Cardiac fibroblast (primary cell): ENCODE data around the gene LSMEM2.
"Not testable (repeated sequence)": the region's sequence is repeated elsewhere in the genome, so short reads cannot be mapped to it uniquely, and the experiment has no call there.

Experiments
- DNase-seq, 2 donors: peaks; one replicate each; pipeline versions ENCODE4 v3.0.0 to v3.0.0-alpha.2; 2010; ENCODE audit warnings: low read depth in 2 of 2
- H3K4me3 ChIP-seq, 2 donors: replicated peaks in 1 of 2; 1 replicate in 1 of 2; 2 replicates in 1 of 2; pipeline ENCODE4 v1.5.1; 2011; ENCODE audit warnings: low read depth in 2 of 2, low read length in 2 of 2, mild to moderate bottlenecking in 2 of 2, moderate library complexity in 1 of 2
- CTCF ChIP-seq: IDR thresholded peaks from one replicate; pipeline ENCODE4 v1.5.1; 2011; ENCODE audit warnings: low read depth, mild to moderate bottlenecking, low read length, inconsistent platforms

LSMEM2 gene

DNA sequence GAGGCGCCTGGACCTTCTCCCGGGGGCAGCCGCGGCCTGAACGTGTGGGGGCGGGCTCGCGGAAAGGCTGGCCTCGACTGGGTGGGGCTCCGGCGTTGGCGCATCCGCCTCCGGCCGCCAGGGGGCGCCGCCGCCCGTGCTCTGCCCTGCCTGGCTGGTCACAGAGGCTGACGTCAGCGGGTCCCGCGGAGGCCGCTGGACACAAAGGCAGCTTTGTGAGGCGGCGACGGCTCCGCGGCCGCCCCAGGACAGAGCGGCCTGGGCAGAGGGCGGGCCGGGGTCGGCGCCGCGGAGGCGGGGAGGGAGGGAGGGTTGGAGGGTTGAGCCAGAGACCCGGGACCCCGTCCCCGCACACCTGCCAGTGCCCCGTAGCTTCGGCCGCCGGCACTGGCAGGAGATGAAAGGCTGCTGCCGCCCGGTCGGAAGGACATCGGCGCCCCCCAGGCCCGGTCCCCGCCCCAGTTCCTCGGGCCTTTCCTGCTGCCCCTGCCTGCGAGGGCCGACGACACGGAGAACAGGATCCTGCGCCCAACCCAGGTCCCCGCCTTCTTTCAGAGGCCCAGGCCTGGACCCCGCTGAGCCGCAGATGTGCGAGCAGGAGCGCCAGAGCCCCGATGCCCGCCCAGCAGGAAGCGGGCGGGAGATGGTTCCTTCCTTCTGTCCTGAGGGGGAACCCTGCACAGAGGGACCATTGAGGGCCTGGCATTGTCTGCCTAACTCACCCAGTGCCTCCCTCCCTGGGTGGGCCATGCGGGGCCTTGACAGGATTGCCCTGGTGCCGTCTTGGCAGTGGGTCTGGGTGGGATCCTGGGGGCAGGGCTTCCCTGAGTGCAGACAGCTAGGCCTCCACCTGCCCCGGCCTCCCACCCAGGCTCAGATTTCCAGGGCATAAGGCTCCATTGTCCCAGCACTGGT, 18.6 kb upstream of the LSMEM2 start:
- peak overlapping the region; percentile 52 to 56 for H3K4me3 ChIP-seq
- TF ChIP-seq CTCF: peak; percentile 53
- DNase-seq: peak; percentile 88 to 94

- DNase-seq: no peak
- H3K4me3 ChIP-seq: no peak overlapping the region
- no peak for TF ChIP-seq CTCF
These were observed 17.9 kb upstream of the LSMEM2 start for GRCh38 chr3:50260942-50261441.

DNA sequence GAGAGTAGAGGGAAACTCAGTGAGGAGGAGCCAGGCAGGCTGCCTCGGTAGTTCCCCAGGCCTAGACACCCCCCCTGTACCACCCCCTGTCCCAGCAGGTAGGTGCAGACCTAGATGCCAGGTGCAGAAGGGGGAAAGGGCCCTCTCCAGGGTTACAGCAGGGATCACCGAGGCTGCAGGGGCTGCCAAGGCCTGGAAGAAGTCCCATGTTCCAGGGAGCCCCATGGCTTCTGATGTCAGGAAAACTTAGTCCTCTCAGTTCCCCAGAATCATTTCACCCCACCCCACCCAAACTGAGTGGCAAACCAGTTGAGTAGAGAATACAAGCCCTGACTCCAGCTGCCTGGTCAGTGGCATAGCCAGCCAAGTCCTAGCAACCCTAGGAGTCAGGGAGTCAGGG, 17.4 kb upstream of the LSMEM2 start:
- no peak overlapping the region for H3K4me3 ChIP-seq
- DNase-seq: no peak
- no peak for TF ChIP-seq CTCF

GRCh38 chr3:50262200-50262599, 16.7 kb upstream of the LSMEM2 start:
- not testable (repeated sequence) for H3K4me3 ChIP-seq, DNase-seq

DNA sequence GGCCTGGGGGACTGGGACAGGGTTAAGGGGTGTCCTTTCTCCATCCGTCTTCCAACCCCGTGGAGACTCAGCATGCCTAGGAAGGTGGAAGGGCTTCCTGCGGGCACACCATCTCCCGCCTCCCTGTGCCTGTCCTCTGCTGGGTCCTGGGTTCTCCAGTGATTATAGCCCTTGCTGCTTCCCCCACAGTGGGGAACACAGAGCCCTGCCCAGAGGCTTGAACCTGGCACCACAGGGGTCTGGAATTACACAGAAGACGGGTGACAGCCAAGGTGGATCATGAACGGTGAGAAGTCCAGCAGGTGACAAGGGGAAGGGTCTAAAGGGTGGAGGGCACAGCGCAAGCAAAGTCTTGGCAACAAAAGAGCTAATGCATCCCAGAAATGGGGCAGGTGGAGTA, 16.1 kb upstream of the LSMEM2 start:
- no peak for DNase-seq
- TF ChIP-seq CTCF: no peak

DNA sequence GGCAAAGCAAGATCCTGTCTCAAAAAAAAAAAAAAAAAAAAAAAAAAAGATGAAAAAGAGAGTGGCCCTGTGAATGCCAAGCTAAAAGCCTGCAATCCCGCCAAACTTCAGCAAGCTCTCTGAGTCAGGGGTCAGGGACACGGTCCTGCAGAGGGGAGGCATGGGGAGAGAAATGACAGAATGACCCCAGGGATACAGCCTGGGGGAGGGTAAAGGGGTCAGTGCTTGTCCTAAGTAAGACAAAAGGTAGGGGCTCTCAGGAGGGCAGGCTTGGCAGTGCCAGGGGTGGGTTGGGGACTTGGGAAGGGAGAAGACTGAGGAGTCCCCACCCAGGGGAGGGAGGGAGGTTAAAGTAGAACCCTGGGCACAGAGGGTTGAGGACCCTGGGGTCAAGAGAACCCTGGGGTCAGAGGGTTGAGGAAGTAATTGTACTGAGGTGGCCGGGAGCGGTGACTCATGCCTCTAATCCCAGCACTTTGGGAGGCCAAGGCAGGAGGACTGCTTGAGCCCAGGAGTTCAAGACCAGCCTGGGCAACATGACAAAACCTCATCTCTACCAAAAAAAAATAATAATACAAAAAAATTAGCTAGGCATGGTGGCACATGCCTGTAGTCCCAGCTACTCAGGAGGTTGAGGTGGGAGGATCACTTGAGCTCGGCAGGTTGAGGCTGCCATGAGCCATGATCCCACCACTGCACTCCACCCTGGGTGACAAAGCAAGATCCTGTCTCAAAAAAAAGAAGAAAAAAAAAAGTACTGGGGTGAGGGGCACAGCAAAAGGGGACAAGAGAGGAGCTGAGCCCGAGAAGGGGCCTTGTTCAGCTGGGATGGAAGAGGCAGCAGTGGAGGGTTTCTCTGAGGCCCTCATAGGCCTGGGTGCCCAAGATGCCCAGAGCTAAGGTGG, 15.2 kb upstream of the LSMEM2 start:
- DNase-seq: peak; percentile 30 to 33
- TF ChIP-seq CTCF: no peak
- H3K4me3 ChIP-seq: no peak overlapping the region

More for the DNA sequence above, 16.1 kb upstream of the LSMEM2 start:
- no peak overlapping the region for H3K4me3 ChIP-seq
